22Rv1 (cell line): ENCODE data around the gene ZNF3.

Experiments used
- ZFX ChIP-seq: fragments of 450-650 bp; IDR thresholded peaks from 2 replicates; pipeline ENCODE4 v1.6.1; 2017; ENCODE audit warnings: antibody characterized with exemption, borderline replicate concordance
- TF ChIP-seq, protein P1 (sequence below): fragments of 450-650 bp; IDR thresholded peaks from 2 replicates; pipeline ENCODE4 v1.5.1; 2017; ENCODE audit warnings: mild to moderate bottlenecking

DNA sequence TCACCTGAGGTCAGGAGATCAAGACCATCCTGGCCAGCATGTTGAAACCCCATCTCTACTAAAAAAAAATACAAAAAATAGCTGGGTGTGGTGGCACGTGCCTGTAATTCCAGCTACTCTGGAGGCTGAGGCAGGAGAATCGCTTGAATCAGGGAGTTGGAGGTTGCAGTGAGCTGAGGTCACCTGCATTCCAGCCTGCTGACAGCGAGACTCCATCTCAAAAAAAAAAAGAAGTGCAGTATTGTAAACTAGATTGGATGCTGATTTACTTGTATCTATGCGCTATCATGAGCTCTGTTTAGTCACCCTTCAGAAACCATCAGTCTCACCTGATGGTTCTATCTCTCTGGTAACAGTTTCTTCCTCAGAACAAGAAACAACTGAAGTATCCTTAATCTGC, 18.1 kb downstream of the ZNF3 start:
- TF ChIP-seq, protein P1, sequence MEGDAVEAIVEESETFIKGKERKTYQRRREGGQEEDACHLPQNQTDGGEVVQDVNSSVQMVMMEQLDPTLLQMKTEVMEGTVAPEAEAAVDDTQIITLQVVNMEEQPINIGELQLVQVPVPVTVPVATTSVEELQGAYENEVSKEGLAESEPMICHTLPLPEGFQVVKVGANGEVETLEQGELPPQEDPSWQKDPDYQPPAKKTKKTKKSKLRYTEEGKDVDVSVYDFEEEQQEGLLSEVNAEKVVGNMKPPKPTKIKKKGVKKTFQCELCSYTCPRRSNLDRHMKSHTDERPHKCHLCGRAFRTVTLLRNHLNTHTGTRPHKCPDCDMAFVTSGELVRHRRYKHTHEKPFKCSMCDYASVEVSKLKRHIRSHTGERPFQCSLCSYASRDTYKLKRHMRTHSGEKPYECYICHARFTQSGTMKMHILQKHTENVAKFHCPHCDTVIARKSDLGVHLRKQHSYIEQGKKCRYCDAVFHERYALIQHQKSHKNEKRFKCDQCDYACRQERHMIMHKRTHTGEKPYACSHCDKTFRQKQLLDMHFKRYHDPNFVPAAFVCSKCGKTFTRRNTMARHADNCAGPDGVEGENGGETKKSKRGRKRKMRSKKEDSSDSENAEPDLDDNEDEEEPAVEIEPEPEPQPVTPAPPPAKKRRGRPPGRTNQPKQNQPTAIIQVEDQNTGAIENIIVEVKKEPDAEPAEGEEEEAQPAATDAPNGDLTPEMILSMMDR, result no peak
- no peak for TF ChIP-seq ZFX
